Hepatocyte (in vitro differentiated cells): ENCODE results near the gene PAH. TPM values are rescaled to one million over a fixed set of nuclear protein-coding genes. Genes with fewer than 3 reads are reported as not detected.

Experiments
- DNase-seq: peaks from one replicate; pipeline ENCODE4 v3.0.0-alpha.2; 2016; ENCODE audit warnings: low spot score
- H2AFZ ChIP-seq: fragments of 200-600 bp; sonication (generic); 2 replicates; pipeline ENCODE4 v1.6.0; 2016; ENCODE audit warnings: antibody characterized with exemption, mild to moderate bottlenecking
- H3K27ac ChIP-seq: fragments of 200-600 bp; sonication (generic); 2 replicates; pipeline ENCODE4 v1.5.1; 2016; ENCODE audit warnings: mild to moderate bottlenecking
- H3K27me3 ChIP-seq: fragments of 200-600 bp; sonication (generic); 2 replicates; pipeline ENCODE4 v1.6.1; 2016
- H3K36me3 ChIP-seq: fragments of 200-600 bp; sonication (generic); replicated peaks from 2 replicates; pipeline ENCODE4 v1.5.1; 2016; ENCODE audit warnings: low read depth; ENCODE audit not compliant: insufficient read depth
- H3K4me1 ChIP-seq: fragments of 200-600 bp; sonication (generic); 2 replicates; pipeline ENCODE4 v1.5.1; 2016; ENCODE audit warnings: mild to moderate bottlenecking, moderate library complexity; ENCODE audit not compliant: insufficient read depth
- H3K4me2 ChIP-seq: fragments of 200-600 bp; sonication (generic); 2 replicates; pipeline ENCODE4 v1.6.0; 2016
- H3K4me3 ChIP-seq: fragments of 200-600 bp; sonication (generic); 2 replicates; pipeline ENCODE4 v1.5.1; 2016; ENCODE audit warnings: mild to moderate bottlenecking
- H3K79me2 ChIP-seq: fragments of 200-600 bp; sonication (generic); 2 replicates; pipeline ENCODE4 v1.6.0; 2017; ENCODE audit warnings: mild to moderate bottlenecking
- H3K9me2 ChIP-seq: fragments of 200-600 bp; sonication (generic); replicated peaks from 2 replicates; pipeline ENCODE4 v1.6.0; 2017; ENCODE audit warnings: mild to moderate bottlenecking; ENCODE audit not compliant: insufficient read depth
- H3K9me3 ChIP-seq: fragments of 200-600 bp; sonication (generic); 2 replicates; pipeline ENCODE4 v1.5.1; 2016; ENCODE audit warnings: low read depth, mild to moderate bottlenecking
- H4K20me1 ChIP-seq: fragments of 200-600 bp; sonication (generic); 2 replicates; pipeline ENCODE4 v1.6.0; 2016; ENCODE audit warnings: mild to moderate bottlenecking; ENCODE audit not compliant: insufficient read depth, poor library complexity, severe bottlenecking
- EZH2 ChIP-seq: fragments of 200-600 bp; sonication (generic); IDR thresholded peaks from 2 replicates; pipeline ENCODE4 v1.6.1; 2016; ENCODE audit warnings: antibody characterized with exemption, mild to moderate bottlenecking, borderline replicate concordance
- EZH2phosphoT487 ChIP-seq: fragments of 200-600 bp; sonication (generic); IDR thresholded peaks from one replicate; pipeline ENCODE4 v1.6.1; 2018; ENCODE audit warnings: antibody characterized with exemption, mild to moderate bottlenecking, low read depth, moderate library complexity; ENCODE audit not compliant: unreplicated experiment, severe bottlenecking
- WGBS: methylation state at CpG from one replicate; pipeline ENCODE4 v1.1.6; 2016; ENCODE audit warnings: low lambda C conversion rate; ENCODE audit errors: missing lambda C conversion rate; 5-methylcytosine and 5-hydroxymethylcytosine counted together
- polyA plus RNA-seq: library from polyadenylated mRNA; unstranded; fragments of >200 nt; fragmentation: Nextera tagmentation; extraction: Ambion mirVana; gene quantifications from 2 replicates; pipeline ENCODE4 v1.2.1, GENCODE V29; 2016
- total RNA-seq: library from RNA; depleted of rRNA; stranded (reverse); fragments of >200 nt; gene quantifications from 2 replicates; pipeline ENCODE4 v1.2.3, GENCODE V29; 2014
- TF ChIP-seq, protein P1 (sequence below): fragments of 200-600 bp; sonication (generic); IDR thresholded peaks from 2 replicates; pipeline ENCODE4 v1.5.1; 2016; ENCODE audit warnings: antibody characterized with exemption, mild to moderate bottlenecking; ENCODE audit not compliant: poor library complexity

Gene PAH
- total and polyA plus RNA-seq, 2 experiments from 2014 or later: 76.1 to 203 TPM

DNA sequence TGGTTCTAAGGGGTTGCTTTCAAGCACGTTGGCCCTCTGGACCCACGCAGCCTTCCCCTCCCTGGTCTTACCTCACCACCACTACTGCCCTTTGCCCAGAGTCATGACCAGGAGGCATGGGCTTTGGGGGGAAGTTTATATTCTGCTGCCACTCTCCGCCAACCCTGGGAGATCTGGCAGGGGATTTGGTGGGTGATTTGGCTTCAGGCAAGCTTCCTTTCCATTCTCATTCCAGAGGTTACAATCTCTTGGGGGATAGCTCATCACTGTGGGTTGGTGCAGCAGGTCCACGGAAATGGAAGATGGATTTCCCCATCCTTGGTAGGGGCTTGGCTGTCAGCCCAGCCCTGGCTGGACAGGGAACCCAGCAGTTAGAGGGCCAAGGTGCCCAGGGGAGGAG lies 6.3 kb downstream of the PAH start:
- Histone ChIP-seq H3K27me3 (no peaks in the 10 kb centered on the region), H3K9me2 (no peaks in the 10 kb centered on the region), H3K4me1 (no peaks in the 10 kb centered on the region), H3K4me2 (no peak overlapping the region), H2AFZ (no peak overlapping the region), H3K36me3 (no peaks in the 10 kb centered on the region), H3K27ac (no peak overlapping the region), H3K9me3 (no peaks in the 10 kb centered on the region), H3K4me3 (no peak overlapping the region), H4K20me1 (no peaks in the 10 kb centered on the region), H3K79me2 (no peaks in the 10 kb centered on the region)
- TF ChIP-seq EZH2 (no peak), EZH2phosphoT487 (no peak)
- TF ChIP-seq, protein P1, sequence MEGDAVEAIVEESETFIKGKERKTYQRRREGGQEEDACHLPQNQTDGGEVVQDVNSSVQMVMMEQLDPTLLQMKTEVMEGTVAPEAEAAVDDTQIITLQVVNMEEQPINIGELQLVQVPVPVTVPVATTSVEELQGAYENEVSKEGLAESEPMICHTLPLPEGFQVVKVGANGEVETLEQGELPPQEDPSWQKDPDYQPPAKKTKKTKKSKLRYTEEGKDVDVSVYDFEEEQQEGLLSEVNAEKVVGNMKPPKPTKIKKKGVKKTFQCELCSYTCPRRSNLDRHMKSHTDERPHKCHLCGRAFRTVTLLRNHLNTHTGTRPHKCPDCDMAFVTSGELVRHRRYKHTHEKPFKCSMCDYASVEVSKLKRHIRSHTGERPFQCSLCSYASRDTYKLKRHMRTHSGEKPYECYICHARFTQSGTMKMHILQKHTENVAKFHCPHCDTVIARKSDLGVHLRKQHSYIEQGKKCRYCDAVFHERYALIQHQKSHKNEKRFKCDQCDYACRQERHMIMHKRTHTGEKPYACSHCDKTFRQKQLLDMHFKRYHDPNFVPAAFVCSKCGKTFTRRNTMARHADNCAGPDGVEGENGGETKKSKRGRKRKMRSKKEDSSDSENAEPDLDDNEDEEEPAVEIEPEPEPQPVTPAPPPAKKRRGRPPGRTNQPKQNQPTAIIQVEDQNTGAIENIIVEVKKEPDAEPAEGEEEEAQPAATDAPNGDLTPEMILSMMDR: no peak
- WGBS: 81% methylated on average over 4 of the region's 4 CpGs
- DNase-seq: no peak

GRCh38 chr12:102910137-102910536 lies 6.9 kb downstream of the PAH start:
- no peak for DNase-seq
- no peaks in the 10 kb centered on the region for H3K27me3 ChIP-seq
- H3K36me3 ChIP-seq: no peaks in the 10 kb centered on the region
- H3K27ac ChIP-seq: no peak overlapping the region
- H3K79me2 ChIP-seq: no peaks in the 10 kb centered on the region
- H3K9me2 ChIP-seq: no peaks in the 10 kb centered on the region
- WGBS: 91% methylated on average over 7 of the region's 7 CpGs
- TF ChIP-seq EZH2: no peak
- TF ChIP-seq, protein P1: no peak
- TF ChIP-seq EZH2phosphoT487: no peak
- no peak overlapping the region for H3K4me2 ChIP-seq
- H2AFZ ChIP-seq: no peak overlapping the region
- H4K20me1 ChIP-seq: no peaks in the 10 kb centered on the region
- no peak overlapping the region for H3K4me3 ChIP-seq
- H3K4me1 ChIP-seq: no peaks in the 10 kb centered on the region
- no peaks in the 10 kb centered on the region for H3K9me3 ChIP-seq

- Histone ChIP-seq H3K79me2 (no peaks in the 10 kb centered on the region), H3K4me3 (no peak overlapping the region), H3K36me3 (no peaks in the 10 kb centered on the region), H3K27me3 (no peaks in the 10 kb centered on the region), H4K20me1 (no peaks in the 10 kb centered on the region), H3K27ac (no peak overlapping the region), H3K9me3 (no peaks in the 10 kb centered on the region), H3K4me1 (no peaks in the 10 kb centered on the region), H3K4me2 (no peak overlapping the region), H2AFZ (no peak overlapping the region), H3K9me2 (no peaks in the 10 kb centered on the region)
- TF ChIP-seq, protein P1: no peak
- TF ChIP-seq EZH2phosphoT487 (no peak), EZH2 (no peak)
- no peak for DNase-seq
- 82% methylated on average over 4 of the region's 4 CpGs for WGBS
Measured at GRCh38 chr12:102907918-102908317, 9.1 kb downstream of the PAH start.

DNA sequence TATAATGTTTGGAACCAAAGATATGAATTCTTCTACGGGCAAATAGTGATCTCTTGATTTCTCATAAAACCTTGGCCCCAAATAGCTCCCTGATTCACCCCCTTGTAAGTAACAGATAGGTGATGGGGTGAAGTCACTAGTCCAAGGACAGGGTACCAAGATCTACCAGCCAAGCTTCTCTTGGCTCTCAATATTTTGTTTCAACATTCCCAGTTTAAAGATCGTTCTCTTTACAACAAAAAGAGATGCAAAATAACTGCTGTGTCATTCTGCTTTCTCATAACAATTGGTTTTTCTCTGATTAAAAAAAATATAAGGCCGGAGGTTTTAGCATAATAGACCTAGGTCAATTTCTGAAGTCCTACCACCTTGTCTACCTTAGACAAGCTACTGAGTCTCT lies 11.8 kb downstream of the PAH start:
- Histone ChIP-seq H3K4me1 (no peaks in the 10 kb centered on the region), H3K27me3 (no peaks in the 10 kb centered on the region), H3K4me3 (no peak overlapping the region), H3K9me2 (no peaks in the 10 kb centered on the region), H3K27ac (no peak overlapping the region), H2AFZ (no peak overlapping the region), H3K79me2 (no peaks in the 10 kb centered on the region), H3K4me2 (no peak overlapping the region), H3K36me3 (no peaks in the 10 kb centered on the region), H4K20me1 (no peaks in the 10 kb centered on the region), H3K9me3 (no peaks in the 10 kb centered on the region)
- no peak for TF ChIP-seq EZH2
- WGBS: 89% methylated on average over 3 of the region's 3 CpGs
- no peak for DNase-seq
